GM12891 (cell line): ENCODE measurements around the gene RNU1-4.
"Not testable (repeated sequence)": the region's sequence is repeated elsewhere in the genome, so short reads cannot be mapped to it uniquely, and the experiment has no call there.

Source experiments
- PAX5 ChIP-seq: IDR thresholded peaks from 2 replicates; pipeline ENCODE4 v1.6.1; 2011; ENCODE audit warnings: low read length, moderate library complexity, mild to moderate bottlenecking; ENCODE audit not compliant: insufficient read depth, severe bottlenecking
- POLR2A ChIP-seq: IDR thresholded peaks from 2 replicates; pipeline ENCODE4 v1.6.1; 2011; ENCODE audit warnings: low read depth, low read length, control low read depth
- POLR2AphosphoS5 ChIP-seq: IDR thresholded peaks from 2 replicates; pipeline ENCODE4 v1.6.1; 2011; ENCODE audit warnings: low read depth, low read length, control low read depth
- POU2F2 ChIP-seq: IDR thresholded peaks from 2 replicates; pipeline ENCODE4 v1.6.1; 2011; ENCODE audit warnings: low read depth, mild to moderate bottlenecking, control low read depth, low read length, moderate library complexity
- SPI1 ChIP-seq: IDR thresholded peaks from 2 replicates; pipeline ENCODE4 v1.6.1; 2011; ENCODE audit warnings: low read depth, low read length, control low read depth
- TAF1 ChIP-seq: IDR thresholded peaks from 2 replicates; pipeline ENCODE4 v1.6.1; 2011; ENCODE audit warnings: low read depth, low read length, control low read depth

GRCh38 chr1:16701189-16701588, 39.1 kb upstream of the RNU1-4 start:
- TF ChIP-seq POLR2A, POLR2AphosphoS5, POU2F2, SPI1, PAX5, TAF1: not testable (repeated sequence)
